GOT3 (cell line): ENCODE results near the gene KCNG3.
"Not testable (repeated sequence)": the region's sequence is repeated elsewhere in the genome, so short reads cannot be mapped to it uniquely, and the experiment has no call there.

Experiments
- DNase-seq: peaks from one replicate; lab custom pipeline; 2025; ENCODE audit warnings: mixed read lengths; lab: John Stamatoyannopoulos, UW

The KCNG3 gene

DNA sequence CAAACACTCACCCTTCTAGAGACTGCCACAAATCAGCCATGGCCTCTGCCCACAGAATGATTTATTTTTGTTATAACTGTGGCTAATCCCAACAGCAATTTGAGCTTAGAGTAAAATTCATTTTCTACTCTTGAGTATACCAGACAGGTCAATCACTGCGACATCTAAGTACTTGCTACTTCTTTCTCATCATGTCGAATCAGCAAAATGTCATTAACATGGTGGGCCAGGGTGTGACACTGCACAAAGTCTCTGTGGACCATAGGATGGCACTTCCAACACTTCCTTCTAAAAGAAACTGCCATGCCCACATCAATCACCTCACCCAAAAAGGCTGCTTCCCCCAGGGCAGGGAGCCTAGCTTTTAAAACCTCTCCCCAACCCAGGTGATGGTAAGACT is 64.4 kb downstream of the KCNG3 start:
- no peak for DNase-seq

DNA sequence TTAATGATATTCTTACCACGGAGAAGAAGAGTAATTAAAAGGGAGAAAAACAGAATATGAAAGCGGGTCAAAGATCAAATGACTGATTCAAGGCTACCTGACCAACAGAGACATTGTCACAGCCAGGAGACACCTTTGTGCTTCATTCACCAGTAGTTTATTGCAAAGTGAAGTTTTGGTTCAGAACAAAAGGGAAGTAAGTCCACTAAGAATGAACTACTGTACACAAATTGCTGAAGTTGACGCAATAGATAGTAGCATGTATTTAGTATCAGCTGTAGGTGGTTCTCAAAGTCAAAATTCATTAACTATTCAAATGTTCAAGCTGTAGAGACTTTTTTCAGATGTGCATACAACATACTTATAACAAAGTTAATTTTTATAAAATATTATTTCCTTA is 68.1 kb downstream of the KCNG3 start:
- DNase-seq, result no peak

GRCh38 chr2:42424033-42424432 is 69.7 kb downstream of the KCNG3 start:
- DNase-seq, result no peak

- no peak for DNase-seq
These were observed 72.1 kb downstream of the KCNG3 start for GRCh38 chr2:42421601-42422239.

DNA sequence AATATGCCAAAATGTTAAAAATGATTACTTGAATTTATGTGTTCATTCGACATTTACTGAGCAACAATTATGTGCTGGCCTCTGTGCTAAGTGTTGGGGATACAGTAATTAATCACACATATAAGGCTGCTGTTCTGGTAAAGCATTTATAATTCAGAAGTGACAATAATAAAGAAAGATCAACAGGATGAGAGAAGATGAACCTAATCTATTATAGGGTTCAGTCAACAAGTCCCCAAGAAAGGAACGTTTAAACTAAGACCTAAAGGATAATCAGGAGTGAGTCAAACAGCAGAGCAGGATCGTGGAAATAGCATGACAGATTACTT is 72.7 kb downstream of the KCNG3 start:
- DNase-seq, result no peak

DNA sequence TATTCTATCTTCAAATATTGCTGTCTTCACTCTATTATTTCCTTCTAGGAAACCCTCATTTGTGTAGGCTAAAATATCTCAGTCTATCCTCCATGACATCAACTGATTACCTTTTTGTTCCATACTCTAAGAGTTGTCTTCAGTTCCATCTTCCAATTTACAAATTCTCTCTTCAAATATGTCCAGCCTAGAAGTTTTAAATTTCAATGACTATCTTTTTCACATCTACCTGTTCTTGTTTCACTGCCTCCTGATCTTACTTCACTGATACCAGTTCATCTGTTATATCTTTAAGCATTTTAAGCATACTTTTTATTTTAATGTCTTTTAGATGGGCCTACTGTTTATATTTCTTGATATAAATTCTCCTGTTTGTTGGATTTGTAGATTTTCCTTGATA is 79.1 kb downstream of the KCNG3 start:
- no peak for DNase-seq

DNA sequence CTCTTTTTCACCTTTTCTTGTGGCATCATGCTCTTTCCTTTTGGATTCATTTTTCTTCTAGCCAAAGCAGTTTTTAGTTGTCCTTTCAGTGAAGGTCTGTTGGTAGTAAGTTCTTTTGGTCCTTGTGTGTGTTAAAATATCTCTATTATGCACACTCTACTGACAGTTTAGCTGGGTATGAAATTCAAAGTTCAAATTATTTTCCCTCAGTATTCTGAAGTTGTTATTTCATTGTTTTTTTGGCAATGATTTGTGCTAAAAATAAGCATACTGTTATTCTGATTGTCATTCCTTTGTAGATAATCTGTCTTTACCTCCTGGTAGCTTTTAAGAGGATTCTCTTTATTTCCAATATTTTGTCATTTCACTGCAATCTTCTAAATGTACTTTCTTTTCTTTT is 79.6 kb downstream of the KCNG3 start:
- no peak for DNase-seq

DNA sequence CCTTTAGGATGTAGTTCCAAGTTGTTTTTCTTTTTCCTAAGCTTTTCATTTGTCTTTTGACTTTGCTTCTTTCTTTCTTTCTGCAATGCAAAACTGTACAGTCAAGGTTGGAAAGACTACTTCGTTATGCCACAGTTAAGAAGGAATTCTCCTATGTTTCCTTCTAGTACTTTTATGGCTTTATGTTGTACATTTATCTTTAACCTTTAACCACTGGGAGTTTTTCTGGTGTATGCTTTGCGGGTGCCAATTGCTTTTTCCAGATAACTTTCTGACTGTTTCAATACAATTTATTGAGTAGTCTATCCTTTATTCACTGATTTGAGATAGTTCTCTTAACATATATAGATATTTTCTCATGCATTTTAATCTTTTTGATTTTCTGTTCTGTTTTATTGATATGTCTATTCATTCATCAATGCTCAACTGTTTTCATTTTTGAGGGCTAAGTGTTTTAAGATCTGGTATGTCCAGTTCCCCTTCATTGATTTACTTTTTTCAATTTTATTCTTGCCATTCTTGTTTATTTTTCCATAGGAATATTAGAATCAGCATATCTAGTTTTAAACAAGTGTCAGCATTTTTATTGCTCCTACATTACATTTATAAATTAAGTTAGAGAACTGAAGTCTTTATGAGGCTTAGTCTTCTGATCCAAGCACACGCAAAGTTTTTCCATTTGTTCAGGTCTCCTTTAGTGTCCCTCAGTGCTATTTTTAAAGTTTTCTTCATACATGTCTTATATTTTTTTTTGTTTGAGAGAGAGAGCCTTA is 82.9 kb downstream of the KCNG3 start:
- DNase-seq, result no peak

- no peak for DNase-seq
These were observed 85.8 kb downstream of the KCNG3 start for GRCh38 chr2:42408009-42408408.

GRCh38 chr2:42407476-42407875 is 86.3 kb downstream of the KCNG3 start:
- no peak for DNase-seq

DNA sequence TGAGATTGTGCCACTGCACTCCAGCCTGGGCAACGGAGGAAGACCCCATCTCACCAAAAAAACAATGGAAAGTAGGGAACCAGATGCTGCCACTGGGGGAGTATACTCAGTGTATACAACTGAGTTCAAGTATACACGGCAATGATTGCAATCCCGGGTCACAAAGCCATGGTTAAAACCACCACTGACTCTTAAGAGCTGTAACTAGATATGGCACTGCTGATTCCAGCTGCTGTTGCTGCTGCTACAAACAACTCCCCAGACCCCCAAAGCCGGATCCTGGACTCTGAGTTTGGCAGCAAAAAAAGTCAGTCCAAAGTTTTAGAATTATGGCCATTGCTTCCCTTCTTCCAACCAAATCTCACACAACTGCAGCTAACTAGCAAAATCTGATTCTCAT is 89.1 kb downstream of the KCNG3 start:
- no peak for DNase-seq

GRCh38 chr2:42401773-42402172 is 92.0 kb downstream of the KCNG3 start:
- DNase-seq, result no peak

DNA sequence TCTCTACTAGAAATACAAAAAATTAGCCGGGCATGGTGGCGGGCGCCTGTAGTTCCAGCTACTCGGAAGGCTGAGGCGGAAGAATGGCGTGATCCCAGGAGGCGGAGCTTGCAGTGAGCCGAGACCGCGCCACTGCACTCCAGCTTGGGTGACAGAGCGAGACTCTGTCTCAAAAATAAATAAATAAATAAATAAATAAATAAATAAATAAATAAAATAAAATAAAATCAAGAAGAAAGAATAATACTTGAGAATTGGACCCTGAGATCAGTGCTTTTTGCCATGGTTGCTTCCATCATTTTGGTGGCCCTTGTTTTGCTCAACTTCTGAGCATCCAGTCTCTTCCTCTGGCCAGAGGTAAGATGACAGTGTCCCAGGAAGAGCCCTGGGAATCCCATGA is 95.7 kb downstream of the KCNG3 start:
- not testable (repeated sequence) for DNase-seq

GRCh38 chr2:42393320-42393719 is 100.5 kb downstream of the KCNG3 start:
- not testable (repeated sequence) for DNase-seq

DNA sequence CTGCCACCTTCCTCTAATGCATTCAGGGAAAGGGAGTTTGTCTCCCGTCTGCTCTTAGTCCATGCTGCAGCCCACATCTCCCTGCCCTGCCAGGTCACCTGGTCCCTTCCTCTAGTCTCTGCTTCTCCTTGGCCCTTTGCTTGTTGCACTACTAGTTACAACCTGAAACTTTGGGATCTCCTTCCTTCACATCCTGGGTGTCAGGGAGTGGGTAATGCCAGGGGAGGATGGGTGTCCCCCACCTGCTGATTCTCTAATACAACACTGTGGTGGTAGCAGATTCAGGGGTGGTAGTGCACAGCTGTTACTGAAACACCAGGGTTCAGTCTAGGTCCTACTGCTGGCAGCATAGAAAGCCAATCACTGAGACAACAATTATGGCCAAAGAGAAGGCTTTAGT is 101.6 kb downstream of the KCNG3 start:
- DNase-seq, result no peak
